ENCODE measurements around the gene SPP1. TPM values are rescaled to one million over a fixed set of nuclear protein-coding genes. Genes with fewer than 3 reads are reported as not detected.
"Not testable (repeated sequence)": the region's sequence is repeated elsewhere in the genome, so short reads cannot be mapped to it uniquely, and the experiment has no call there.

Gene SPP1
- total RNA-seq, 1 donor from 2014 or later, result 20.9 TPM

DNA sequence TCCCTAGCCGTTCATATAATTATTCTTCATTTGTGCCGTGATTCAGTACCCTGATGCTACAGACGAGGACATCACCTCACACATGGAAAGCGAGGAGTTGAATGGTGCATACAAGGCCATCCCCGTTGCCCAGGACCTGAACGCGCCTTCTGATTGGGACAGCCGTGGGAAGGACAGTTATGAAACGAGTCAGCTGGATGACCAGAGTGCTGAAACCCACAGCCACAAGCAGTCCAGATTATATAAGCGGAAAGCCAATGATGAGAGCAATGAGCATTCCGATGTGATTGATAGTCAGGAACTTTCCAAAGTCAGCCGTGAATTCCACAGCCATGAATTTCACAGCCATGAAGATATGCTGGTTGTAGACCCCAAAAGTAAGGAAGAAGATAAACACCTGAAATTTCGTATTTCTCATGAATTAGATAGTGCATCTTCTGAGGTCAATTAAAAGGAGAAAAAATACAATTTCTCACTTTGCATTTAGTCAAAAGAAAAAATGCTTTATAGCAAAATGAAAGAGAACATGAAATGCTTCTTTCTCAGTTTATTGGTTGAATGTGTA, 7.0 kb downstream of the SPP1 start:
- DNase-seq (ENCODE audit: low spot score), result no peak
- intact Hi-C loops (cut with DNase I), result no loop called here

DNA sequence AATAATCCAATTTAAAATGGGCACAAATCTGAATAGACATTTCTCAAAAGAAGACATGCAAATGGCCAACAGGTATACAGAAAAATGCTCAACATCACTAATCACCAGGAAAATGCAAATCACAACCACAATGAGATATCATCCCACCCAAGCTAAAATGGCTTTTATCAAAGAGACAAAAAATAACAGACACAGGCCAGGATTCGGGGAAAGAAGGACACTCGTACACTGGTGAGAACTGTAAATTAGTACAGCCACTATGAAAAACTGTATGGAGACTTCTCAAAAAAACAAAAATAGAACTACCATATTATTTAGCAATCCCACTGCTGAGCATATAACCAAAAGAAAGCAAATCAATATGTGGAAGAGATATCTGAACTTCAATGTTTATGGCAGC, 8.5 kb downstream of the SPP1 start:
- DNase-seq (ENCODE audit: low spot score), result no peak
- intact Hi-C loops (cut with DNase I), result no loop called here

DNA sequence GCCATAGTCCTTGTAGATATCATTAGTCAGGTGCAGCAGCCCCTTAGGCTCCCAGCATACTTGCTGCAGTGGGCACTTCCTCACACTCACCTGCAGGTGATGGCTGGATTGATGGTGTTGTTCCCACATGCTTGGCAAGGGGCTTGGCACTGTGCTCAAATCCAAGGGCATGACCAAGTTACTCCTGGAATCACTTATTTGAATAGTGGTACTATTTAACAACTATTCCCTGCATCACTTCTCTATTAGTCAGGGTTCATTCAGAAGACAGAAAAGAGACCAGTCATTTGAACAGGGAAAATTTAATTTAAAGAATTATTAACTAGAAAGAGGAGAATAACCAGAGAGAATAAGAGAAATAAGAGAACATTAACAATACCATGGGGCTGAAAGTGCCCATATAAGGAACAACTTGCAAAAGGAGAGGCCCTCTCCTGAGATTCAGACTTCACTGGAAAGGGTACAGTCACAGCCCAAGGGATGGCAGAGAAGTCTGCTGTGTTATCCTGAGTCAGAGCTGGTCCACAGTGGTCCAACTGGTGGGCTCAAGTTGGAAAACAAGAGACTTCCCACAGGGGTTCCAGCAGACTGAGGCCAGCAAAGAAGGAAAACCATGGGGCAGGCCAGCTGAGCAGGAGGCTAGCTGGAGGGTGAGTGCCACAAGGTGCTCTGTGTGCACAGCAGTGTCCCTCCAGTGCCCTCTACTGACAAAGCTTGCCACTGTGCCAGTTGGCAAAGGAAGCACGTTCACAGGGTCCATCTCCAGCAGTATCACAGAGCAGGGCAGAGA, 9.8 kb downstream of the SPP1 start:
- peak; percentile 79 for DNase-seq (ENCODE audit: low spot score)

DNA sequence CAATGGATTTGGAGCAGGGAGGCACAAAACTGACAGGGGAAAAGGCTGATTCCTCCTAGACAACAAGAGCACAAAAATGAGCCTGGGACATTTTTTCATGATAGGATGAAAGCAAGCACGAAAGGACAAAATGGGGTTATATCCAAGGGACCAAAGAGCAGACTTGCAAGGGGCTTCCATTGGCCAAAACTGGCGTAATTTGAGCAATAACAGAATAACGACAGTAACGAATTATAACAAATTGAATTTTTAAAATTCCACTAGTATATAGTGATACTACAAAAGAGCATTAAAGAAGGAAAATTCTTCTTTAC, 10.3 kb downstream of the SPP1 start:
- no peak for DNase-seq (ENCODE audit: low spot score)
- intact Hi-C loops (cut with DNase I), result no loop called here

More for the DNA sequence above, 9.8 kb downstream of the SPP1 start:
- intact Hi-C loops (cut with DNase I), result no loop called here

DNA sequence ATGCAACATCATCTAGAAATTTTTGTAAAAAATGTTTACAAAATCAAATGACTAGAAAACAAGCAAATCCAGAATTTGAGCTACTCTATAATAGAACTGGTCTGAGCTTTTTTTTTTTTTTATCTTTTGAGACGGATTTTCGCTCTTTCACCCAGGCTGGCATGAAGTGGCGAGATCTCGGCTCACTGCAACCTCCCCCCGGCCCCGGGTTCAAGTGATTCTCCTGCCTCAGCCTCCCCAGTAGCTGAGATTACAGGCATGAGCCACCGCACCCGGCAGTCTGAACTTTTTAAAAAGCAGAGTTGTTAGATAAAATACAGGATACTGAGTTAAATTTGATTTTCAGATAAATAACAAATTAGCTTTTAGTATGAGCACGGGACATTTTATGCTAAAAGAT, 11.0 kb downstream of the SPP1 start:
- intact Hi-C loops (cut with DNase I), result no loop called here
- no peak for DNase-seq (ENCODE audit: low spot score)

DNA sequence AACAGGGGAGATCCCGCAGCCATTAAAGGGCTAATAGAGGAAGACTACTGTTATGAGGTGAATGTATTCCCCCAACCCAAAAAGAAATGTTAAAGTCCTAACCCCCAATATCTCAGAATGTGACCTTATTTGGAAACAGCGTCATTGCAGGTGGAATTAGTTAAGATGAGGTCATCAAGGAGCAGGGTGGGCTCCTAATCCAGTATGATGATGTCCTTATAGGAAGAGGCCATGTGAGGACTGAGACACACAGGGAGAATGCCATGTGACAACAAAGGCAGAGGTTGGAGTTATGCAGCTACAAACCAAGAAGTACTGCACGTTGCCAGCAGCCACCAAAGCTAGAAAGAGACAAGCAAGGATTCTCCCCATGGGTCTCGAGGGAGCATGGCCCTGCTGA, 14.3 kb downstream of the SPP1 start:
- no peak for DNase-seq (ENCODE audit: low spot score)
- intact Hi-C loops (cut with DNase I), result no loop called here

DNA sequence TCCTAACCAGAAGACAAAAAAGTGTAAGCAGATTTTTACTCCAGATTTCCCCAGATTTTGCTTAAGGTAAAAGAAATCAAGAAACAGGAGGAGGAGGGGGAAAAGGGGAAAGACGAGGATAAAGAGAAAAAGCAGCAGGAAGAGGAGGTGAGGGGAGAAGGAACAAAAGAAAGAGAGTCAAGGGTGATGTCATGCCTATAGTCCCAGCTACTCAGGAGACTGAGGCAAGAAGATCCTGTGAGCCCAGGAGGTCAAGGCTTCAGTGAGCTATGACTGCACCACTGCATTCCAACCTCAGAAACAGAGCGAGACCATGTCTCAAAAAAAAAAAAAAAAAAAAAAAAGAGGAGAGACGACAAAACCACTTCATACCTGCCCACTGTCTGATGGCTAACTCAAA, 19.9 kb downstream of the SPP1 start:
- DNase-seq (ENCODE audit: low spot score), result no peak
- intact Hi-C loops (cut with DNase I), result no loop called here

DNA sequence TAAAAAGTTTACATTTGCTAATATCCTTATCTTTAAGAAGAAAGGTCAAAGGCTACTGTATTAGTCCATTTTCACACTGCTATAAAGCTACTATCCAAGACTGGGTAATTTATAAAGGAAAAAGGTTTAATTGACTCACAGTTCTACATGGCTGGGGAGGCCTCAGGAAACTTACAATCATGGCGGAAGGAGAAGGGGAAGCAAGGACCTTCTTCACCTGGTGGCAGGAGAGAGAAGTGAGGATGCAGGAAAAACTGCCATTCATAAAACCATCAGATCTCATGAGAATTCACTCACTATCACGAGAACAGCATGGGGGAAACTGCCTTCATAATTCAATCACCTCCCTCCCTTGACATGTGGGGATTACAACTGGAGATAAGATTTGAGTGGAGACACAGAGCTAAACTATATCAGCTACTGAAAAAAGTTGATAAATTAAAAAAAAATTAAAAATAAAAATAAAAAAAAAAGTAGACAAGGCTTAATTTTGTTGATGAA, 23.7 kb downstream of the SPP1 start:
- intact Hi-C loops (cut with DNase I); DNase-seq (ENCODE audit: low spot score): not testable (repeated sequence)

DNA sequence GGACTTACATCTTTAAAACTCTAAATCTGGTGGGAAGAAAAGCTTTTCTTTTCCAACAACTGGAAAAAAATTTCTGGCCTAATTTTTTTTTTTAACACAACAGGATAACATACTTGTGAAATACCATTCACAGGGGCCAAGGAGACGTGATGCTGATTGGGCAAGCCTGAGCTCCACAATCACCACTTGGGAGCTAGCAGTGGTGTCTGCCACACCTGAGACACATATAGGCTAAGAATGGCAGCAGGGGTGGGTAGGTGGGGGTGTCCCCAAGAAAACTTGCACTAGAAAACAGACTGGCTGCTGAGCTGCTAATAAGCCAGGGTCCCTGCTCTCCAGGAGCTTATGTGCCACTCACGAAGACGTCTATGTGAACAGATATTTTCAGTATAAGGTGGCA, 26.4 kb downstream of the SPP1 start:
- no peak for DNase-seq (ENCODE audit: low spot score)
- intact Hi-C loops (cut with DNase I), result no loop called here

DNA sequence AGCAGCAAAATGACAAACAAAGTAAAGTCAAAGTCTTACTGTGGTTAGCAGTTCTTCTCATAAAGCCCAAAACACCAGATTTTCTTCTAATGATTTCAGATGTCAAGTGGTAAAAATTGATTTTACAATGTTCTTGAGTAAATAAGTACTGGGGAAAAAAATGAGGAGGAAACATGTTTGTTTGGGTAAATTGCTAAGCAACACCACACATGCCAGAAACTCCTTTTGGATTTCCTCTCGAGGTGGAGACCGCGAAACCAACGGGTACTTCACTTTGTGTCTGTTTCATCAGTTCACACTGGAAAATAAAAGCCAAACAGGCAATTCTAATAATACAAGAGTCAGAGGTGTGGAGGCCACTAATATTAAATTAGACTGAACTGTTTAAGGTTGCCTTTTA, 27.3 kb downstream of the SPP1 start:
- DNase-seq (ENCODE audit: low spot score), result no peak
- intact Hi-C loops (cut with DNase I), result no loop called here

DNA sequence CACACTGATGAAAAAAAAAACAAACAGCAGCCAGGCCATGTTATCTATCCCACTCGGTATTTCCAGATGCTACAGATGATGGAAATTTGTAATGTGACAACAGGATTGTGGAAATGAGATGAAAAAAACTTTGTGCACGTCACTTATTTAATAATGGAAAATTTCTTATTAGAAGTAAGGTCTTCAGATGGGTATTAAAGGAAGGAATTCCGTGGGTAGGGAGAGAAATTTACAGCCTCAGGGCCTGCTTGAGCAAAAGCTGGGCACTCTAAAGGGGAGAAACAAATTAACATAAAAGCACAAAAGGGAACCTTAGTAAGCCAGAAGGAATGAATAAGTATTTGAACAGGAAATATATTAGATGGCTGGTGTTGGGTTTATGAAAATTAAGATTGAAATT, 27.7 kb downstream of the SPP1 start:
- intact Hi-C loops (cut with DNase I), result no loop called here

DNA sequence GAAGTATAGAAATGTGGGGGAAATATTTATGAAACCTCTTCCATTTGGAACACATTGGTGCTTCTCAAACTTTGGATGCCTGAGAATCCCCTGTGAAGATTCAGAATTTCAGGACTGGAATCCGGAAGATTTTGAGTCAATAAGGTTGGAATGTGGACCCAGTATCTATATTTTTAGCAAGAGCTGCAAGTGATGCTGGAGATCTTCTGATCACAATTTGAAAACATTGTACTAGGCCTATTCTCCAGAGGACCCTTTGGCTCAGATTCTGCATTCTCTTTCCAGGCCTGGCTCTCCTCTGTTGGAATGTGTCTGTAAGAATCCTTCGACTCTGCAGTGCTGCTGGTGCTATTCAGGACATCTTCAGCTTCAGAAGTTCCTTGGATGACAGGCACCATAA, 29.6 kb downstream of the SPP1 start:
- no peak for DNase-seq (ENCODE audit: low spot score)
- intact Hi-C loops (cut with DNase I), result loop anchor here (5.0 kb wide), 1 partner anchor 277 kb away; the partner anchor contains the start of gene PPM1K

More for the DNA sequence above, 27.7 kb downstream of the SPP1 start:
- no peak for DNase-seq (ENCODE audit: low spot score)

DNA sequence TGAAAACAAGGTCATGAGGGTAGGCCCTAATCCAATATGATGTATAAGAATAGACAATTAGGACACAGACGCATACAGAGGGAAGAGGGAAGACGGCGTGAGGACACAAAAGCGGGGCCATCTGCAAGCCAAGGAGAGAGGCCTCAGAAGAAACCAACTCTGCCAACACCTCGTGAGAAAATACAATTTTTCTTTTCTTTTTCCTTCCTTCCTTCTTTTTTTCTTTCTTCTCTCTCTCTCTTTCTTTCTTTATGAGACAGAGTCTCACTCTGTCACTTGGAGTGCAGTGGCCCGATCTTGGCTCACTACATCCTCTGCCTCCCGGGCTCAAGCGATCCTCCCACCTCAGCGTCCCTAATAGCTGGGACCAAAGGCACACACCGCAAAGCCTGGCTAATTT, 30.4 kb downstream of the SPP1 start:
- no peak for DNase-seq (ENCODE audit: low spot score)
- intact Hi-C loops (cut with DNase I), result loop anchor here (5.0 kb wide), 1 partner anchor 276 kb away; the partner anchor contains the start of gene PPM1K

DNA sequence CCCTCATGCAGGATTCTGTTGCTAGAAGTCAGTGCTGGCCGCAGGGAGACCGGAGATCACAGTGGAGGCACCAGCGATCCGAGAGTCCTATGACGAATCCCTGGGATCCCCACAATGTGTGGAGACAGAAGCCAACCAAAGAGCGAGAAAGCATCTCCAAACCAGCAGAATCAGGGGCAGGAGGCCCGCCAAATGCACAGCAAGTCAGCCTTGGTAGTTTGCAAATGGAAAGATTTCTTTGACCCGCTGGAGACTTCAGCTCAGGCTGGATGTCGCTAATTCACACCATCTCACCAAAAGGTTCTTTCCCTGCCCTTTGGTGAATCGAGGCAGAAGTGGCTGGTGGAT, 31.4 kb downstream of the SPP1 start:
- intact Hi-C loops (cut with DNase I), result loop anchor here (5.0 kb wide), 1 partner anchor 275 kb away; the partner anchor contains the start of gene PPM1K
- DNase-seq (ENCODE audit: low spot score), result no peak

DNA sequence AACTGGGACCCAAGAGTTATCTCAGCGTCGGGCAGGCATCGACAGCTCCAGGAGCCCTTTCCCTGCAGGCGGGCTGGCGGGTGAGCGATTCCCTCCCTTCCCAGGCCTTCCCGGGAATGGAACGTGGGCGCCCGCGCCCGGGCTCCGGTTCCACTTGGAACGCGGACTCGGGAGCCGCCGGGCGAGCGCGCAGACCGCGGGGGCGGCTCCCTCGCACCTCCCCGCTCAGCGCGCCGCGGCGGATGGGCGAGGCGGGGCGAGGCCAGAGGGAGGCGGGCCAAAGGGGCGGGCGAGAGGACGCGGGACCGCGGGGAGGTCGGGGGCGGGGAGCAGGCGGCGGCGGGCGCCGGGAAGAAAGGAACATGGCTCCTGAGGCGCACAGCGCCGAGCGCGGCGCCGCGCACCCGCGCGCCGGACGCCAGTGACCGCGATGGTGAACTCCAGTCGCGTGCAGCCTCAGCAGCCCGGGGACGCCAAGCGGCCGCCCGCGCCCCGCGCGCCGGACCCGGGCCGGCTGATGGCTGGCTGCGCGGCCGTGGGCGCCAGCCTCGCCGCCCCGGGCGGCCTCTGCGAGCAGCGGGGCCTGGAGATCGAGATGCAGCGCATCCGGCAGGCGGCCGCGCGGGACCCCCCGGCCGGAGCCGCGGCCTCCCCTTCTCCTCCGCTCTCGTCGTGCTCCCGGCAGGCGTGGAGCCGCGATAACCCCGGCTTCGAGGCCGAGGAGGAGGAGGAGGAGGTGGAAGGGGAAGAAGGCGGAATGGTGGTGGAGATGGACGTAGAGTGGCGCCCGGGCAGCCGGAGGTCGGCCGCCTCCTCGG, 32.0 kb downstream of the SPP1 start, which contains the start of gene PKD2:
TSS of gene PKD2 (plus strand) at position 332 of the 818 bp plus-strand sequence. CDS start at position 431, 99 bp downstream.
- peak; percentile 94 for DNase-seq (ENCODE audit: low spot score)
- intact Hi-C loops (cut with DNase I), result loop anchor here (5.0 kb wide), 1 partner anchor 275 kb away; the partner anchor contains the start of gene PPM1K

DNA sequence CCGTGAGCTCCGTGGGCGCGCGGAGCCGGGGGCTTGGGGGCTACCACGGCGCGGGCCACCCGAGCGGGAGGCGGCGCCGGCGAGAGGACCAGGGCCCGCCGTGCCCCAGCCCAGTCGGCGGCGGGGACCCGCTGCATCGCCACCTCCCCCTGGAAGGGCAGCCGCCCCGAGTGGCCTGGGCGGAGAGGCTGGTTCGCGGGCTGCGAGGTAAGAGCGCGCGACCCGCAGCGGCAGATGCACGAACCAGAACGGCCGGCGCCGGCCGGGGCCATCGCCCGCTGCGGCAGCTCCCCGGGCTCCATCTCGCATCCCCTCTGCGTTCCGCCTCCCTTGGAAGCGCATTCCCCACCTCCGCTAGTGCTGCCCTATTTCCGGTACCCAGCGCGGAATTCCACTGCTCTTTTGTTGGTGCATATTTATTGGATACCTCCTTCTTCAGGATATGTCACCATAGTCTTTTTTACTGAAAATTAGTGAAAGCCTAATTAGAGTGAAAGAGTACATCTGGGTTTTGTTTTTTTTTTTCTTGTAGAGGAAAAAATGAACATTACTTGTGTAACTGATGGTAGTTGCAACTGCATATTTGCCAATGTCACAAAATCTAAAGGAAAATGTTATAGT, 32.7 kb downstream of the SPP1 start:
- peak; percentile 77 for DNase-seq (ENCODE audit: low spot score)
- intact Hi-C loops (cut with DNase I), result loop anchor here (5.0 kb wide), 1 partner anchor 274 kb away; the partner anchor contains the start of gene PPM1K

DNA sequence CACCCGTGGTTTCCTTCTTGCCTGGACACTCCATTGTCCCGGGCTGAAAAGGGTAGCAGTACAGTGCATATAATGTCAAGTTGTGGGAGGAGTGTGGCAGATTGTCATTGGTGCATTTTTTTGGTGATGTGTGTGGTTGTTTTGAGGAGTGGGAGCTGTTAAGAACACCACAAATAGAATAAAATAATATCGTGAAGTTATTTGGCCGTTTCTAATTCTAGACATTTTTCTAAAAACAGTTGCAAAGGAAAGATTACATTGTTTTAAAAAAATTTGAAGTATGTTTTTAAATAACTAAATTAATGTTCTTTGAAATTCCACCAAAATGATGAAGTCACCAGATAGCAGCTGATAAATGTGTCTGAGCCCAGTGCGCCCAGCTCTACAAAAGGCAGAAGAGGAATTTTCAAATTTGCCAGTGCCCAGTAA, 33.2 kb downstream of the SPP1 start:
- intact Hi-C loops (cut with DNase I), result loop anchor here (5.0 kb wide), 1 partner anchor 274 kb away; the partner anchor contains the start of gene PPM1K
- no peak for DNase-seq (ENCODE audit: low spot score)

DNA sequence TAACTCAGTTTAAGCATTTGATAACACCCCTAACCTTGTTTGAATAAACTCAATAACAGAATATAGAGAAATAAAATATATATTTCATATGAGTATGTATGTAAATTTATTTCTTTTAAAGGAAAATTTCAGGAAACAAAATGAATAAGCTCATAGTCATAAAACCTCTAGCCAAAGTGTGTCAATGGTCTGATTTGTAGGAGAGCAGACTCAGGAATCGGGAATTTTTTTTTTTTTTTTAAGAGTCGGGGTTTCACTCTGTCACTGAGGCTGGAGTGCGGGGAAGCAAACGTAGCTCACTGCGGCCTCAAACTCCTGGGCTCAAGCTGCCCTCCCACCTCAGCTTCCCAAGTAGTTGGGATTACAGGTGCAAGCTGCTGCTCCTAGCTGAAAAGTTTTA, 34.4 kb downstream of the SPP1 start:
- DNase-seq (ENCODE audit: low spot score), result no peak
- intact Hi-C loops (cut with DNase I), result loop anchor here (5.0 kb wide), 1 partner anchor 272 kb away; the partner anchor contains the start of gene PPM1K

DNA sequence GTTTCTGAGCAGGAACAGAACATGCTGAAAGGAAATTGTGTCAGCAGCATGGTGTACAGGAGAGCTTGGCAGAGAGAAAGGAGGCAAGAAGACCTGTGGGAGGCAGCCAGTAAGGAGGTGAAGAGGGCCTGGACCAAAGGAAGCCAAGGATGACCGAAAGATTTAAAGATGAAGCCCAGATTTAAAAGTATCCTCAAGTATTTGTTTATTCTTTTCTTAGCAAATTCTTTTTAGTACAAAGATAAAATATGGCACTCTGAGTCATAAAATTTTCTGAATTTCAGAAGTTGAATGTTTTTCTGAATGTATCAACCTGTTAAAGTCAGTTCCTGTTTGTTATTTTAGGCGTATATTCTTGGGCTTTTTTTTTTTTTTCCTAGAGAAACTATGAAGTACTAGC, 35.5 kb downstream of the SPP1 start:
- intact Hi-C loops (cut with DNase I), result no loop called here

DNA sequence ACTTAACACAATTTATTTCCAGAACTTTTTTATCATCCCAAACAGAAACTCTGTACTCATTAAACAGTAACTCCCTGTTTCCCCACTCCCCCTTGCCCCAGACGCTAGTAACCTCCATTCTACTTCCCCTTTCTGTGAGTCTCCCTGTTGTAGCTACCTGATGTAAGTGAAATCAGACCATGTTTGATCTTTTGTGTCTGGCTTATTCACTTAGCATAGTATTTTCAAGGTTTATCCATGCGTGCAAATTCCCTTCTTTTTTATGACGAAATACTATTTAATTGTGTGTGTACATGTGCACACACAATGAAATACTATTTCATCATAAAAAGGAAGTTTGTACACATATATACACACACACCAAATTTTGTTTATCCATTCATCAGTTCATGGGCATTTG, 37.1 kb downstream of the SPP1 start:
- no peak for DNase-seq (ENCODE audit: low spot score)
- intact Hi-C loops (cut with DNase I), result no loop called here

More for the DNA sequence above, 35.5 kb downstream of the SPP1 start:
- DNase-seq (ENCODE audit: low spot score), result no peak

Measured in cardiac septum (tissue), 1 donor.